NCI-H2196 (cell line): ENCODE data around the gene TNS1.

ENCODE experiments used
- DNase-seq: peaks from one replicate; lab custom pipeline; 2025; ENCODE audit not compliant: unreplicated experiment; lab: John Stamatoyannopoulos, UW

Gene TNS1

GRCh38 chr2:217999595-217999959 lies 3.2 kb downstream of the TNS1 start:
- DNase-seq: no peak

- no peak for DNase-seq
Measured at GRCh38 chr2:217998926-217999594, 3.7 kb downstream of the TNS1 start.

GRCh38 chr2:217997510-217997909 lies 5.3 kb downstream of the TNS1 start:
- DNase-seq: no peak

GRCh38 chr2:217996361-217996760 lies 6.4 kb downstream of the TNS1 start:
- DNase-seq: no peak

GRCh38 chr2:217995731-217996231 lies 7.0 kb downstream of the TNS1 start:
- DNase-seq: no peak

- DNase-seq: no peak
Measured at GRCh38 chr2:217994776-217995274, 8.0 kb downstream of the TNS1 start.

- peak; percentile 51 for DNase-seq
Measured at GRCh38 chr2:217993817-217994463, 8.9 kb downstream of the TNS1 start.

GRCh38 chr2:217993138-217993537 lies 9.7 kb downstream of the TNS1 start:
- no peak for DNase-seq

GRCh38 chr2:217992061-217992460 lies 10.7 kb downstream of the TNS1 start:
- no peak for DNase-seq

GRCh38 chr2:217990791-217991465 lies 11.9 kb downstream of the TNS1 start:
- no peak for DNase-seq

- no peak for DNase-seq
Measured at GRCh38 chr2:217990389-217990788, 12.4 kb downstream of the TNS1 start.

- DNase-seq: no peak
Measured at GRCh38 chr2:217989221-217989948, 13.4 kb downstream of the TNS1 start.

GRCh38 chr2:217988840-217989204 lies 14.0 kb downstream of the TNS1 start:
- no peak for DNase-seq

- DNase-seq: peak; percentile 94
Measured at GRCh38 chr2:217988014-217988839, 14.6 kb downstream of the TNS1 start.

GRCh38 chr2:217987391-217987790 lies 15.4 kb downstream of the TNS1 start:
- no peak for DNase-seq

- no peak for DNase-seq
Measured at GRCh38 chr2:217986256-217986961, 16.4 kb downstream of the TNS1 start.

GRCh38 chr2:217983276-217984233 lies 19.2 kb downstream of the TNS1 start:
- no peak for DNase-seq

GRCh38 chr2:217981971-217982370 lies 20.8 kb downstream of the TNS1 start:
- no peak for DNase-seq
